BJ (cell line): ENCODE results near the gene ENTPD8. TPM values are rescaled to one million over a fixed set of nuclear protein-coding genes. Genes with fewer than 3 reads are reported as not detected.

Experiments used
- CTCF ChIA-PET: fragments of 350-600 bp; formaldehyde crosslinking; extraction: SDS; loops from one replicate; lab custom pipeline; 2021; ENCODE audit warnings: antibody characterized with exemption, inconsistent platforms; lab: Yijun Ruan, JAX
- POLR2A ChIA-PET: fragments of 300-600 bp; sonication (Branson Sonifier 250); formaldehyde crosslinking; extraction: SDS; loops from one replicate; lab custom pipeline; 2021; ENCODE audit warnings: antibody characterized with exemption; lab: Charles Lee
- DNase-seq: peaks from one replicate; pipeline ENCODE4 v3.0.0-alpha.2; 2011; ENCODE audit warnings: low read depth
- H3K27me3 ChIP-seq: 2 replicates; pipeline ENCODE4 v1.6.0; 2011; ENCODE audit warnings: low read length; ENCODE audit not compliant: control insufficient read depth, insufficient read depth
- H3K36me3 ChIP-seq: 2 replicates; pipeline ENCODE4 v1.5.1; 2011; ENCODE audit warnings: low read length; ENCODE audit not compliant: control insufficient read depth, insufficient read depth
- H3K4me3 ChIP-seq: 2 replicates; pipeline ENCODE4 v1.5.1; 2011; ENCODE audit warnings: low read depth, mild to moderate bottlenecking, control low read depth, low read length
- CTCF ChIP-seq: IDR thresholded peaks from 2 replicates; pipeline ENCODE4 v1.5.1; 2011; ENCODE audit warnings: low read depth, mild to moderate bottlenecking, control low read depth, inconsistent platforms, low read length, moderate library complexity; ENCODE audit not compliant: insufficient read depth
- polyA plus RNA-seq: library from polyadenylated mRNA; depleted of rRNA; stranded (reverse); fragments of >200 nt; gene quantifications from 2 replicates; pipeline ENCODE4 v1.2.3, GENCODE V29; 2011

Gene ENTPD8
- polyA plus RNA-seq, 1 experiment: not detected

- DNase-seq: no peak
- ChIA-PET CTCF (no interaction called here), POLR2A (no interaction called here)
- Histone ChIP-seq H3K4me3 (no peak overlapping the region), H3K36me3 (no peaks in the 10 kb centered on the region), H3K27me3 (no peaks in the 10 kb centered on the region)
- TF ChIP-seq CTCF: no peak
Observed at GRCh38 chr9:137465720-137466388, 24.7 kb upstream of the ENTPD8 start.

DNA sequence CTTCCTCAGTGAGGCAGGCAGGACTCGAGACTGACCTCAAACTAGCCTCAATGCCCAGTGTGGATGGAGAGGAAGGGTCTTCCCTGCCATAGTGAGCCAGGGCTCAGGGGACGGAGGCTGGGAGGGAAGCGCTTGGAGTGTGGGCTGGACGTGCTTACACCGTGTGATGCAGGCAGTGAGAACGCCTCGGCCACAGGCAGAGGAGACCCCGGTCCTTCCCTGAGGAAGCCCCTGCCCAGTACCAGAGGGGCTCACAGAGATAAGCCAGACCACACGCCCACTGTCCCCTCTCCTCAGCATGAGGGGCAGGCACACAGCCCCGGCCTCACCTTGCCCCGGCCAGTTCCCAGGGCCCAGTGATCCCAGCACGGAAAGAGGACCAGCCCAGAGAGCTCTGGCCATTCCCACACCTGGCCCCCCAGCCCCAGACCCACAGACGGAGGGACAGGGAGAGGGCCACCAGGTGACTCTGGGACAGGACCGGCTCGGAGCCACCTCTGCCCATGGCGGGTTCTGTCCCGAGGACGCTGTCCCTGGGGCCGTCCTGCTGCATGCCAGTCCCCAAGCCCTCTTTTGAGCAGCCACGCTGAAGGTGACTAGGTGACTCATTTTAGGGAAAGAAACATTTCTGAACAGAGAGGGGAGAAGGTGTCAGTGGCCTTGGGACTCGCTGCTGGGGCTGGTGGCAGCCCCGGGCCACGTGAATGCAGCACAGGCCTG lies 24.0 kb upstream of the ENTPD8 start:
- TF ChIP-seq CTCF: no peak
- POLR2A ChIA-PET: no interaction called here
- Histone ChIP-seq H3K4me3 (no peak overlapping the region), H3K36me3 (no peaks in the 10 kb centered on the region), H3K27me3 (no peaks in the 10 kb centered on the region)
- no peak for DNase-seq
- CTCF ChIA-PET: no interaction called here

GRCh38 chr9:137464291-137464999 lies 23.3 kb upstream of the ENTPD8 start:
- no peak for TF ChIP-seq CTCF
- Histone ChIP-seq H3K27me3 (no peaks in the 10 kb centered on the region), H3K4me3 (no peak overlapping the region), H3K36me3 (no peaks in the 10 kb centered on the region)
- ChIA-PET POLR2A (no interaction called here), CTCF (no interaction called here)
- DNase-seq: no peak

DNA sequence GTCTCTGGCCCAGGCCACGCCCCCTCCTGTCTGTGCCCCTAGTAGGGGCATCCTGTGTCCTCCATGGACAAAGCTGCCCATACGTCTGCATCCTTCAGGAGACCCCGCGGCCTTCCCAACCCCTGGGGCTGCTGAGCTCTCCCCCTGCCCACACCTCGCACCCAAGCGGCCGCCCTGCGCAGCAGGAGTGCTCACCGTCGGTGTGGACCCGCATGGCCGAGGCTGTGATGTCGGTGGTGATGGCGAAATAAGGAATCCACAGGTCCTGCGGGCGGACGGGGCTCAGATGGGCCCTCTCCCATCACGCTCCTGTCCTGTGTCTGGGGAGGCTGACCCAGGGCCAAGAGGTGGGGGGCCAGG lies 22.8 kb upstream of the ENTPD8 start:
- ChIA-PET CTCF (no interaction called here), POLR2A (no interaction called here)
- H3K4me3 ChIP-seq: no peak overlapping the region
- no peak for TF ChIP-seq CTCF
- no peak for DNase-seq
- no peaks in the 10 kb centered on the region for H3K36me3 ChIP-seq
- H3K27me3 ChIP-seq: no peaks in the 10 kb centered on the region
